IPS DF 4.7 (cell line): ENCODE measurements around the gene DNASE1L2.

Experiments
- DNase-seq: peaks from one replicate; pipeline ENCODE4 v3.0.0-alpha.2; 2013; ENCODE audit warnings: low spot score; ENCODE audit errors: extremely low read depth

DNASE1L2 gene, protein sequence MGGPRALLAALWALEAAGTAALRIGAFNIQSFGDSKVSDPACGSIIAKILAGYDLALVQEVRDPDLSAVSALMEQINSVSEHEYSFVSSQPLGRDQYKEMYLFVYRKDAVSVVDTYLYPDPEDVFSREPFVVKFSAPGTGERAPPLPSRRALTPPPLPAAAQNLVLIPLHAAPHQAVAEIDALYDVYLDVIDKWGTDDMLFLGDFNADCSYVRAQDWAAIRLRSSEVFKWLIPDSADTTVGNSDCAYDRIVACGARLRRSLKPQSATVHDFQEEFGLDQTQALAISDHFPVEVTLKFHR

DNA sequence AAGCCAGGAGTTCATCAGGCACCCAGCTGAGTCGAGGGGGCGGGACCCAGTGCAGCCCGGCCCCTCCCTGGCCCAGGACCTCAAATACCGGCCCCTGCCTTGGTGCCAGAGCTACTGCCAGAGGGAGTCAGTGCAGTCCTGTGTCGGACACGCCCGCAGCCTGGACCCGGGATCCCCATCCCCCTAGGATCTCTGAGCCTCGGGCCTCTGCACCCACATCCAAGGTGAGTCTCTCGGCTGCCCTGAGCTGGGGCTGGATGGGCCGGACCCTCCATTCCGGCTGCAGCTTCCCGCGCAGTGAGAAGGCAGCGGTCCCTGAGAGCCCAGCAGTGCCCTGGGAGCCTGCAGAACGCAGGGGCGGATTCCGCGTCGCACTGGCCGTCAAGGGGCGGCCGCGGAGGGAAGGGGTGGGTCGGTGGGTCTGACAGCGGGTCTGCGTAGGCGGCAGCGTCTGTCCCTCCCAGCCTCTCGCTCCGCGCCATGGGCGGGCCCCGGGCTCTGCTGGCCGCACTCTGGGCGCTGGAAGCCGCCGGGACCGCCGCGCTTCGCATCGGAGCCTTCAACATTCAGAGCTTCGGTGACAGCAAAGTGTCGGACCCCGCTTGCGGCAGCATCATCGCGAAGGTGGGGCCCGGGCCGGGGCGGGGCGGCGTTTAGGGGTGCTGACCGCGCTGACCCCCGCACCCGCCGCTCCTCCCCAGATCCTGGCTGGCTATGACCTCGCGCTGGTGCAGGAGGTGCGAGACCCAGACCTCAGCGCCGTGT, at the start of gene DNASE1L2:
DNASE1L2 (plus strand) TSS at position 108 of the 765 bp plus-strand sequence; CDS start at position 481, 373 bp downstream.
- no peak for DNase-seq

DNA sequence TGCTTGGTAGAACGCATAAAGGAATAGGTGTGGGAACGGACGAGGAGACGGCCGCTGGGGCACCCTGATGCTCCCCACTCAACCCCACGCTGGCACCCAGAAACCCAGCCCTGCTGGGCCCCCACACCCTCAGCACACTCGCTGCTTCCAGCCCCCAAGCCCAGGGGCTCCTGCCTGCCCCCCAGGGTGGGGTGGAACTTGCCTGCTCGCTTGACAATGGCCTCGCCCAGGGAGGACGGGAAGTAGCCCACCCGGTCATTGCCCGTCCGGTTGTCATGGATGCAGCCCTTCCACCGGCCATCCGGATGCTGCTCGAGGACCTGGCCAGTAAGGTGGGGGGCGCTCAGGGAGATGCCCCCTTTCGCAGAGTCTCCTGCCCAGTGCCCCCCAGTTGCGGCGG, 49.7 kb upstream of the DNASE1L2 start:
- no peak for DNase-seq

DNA sequence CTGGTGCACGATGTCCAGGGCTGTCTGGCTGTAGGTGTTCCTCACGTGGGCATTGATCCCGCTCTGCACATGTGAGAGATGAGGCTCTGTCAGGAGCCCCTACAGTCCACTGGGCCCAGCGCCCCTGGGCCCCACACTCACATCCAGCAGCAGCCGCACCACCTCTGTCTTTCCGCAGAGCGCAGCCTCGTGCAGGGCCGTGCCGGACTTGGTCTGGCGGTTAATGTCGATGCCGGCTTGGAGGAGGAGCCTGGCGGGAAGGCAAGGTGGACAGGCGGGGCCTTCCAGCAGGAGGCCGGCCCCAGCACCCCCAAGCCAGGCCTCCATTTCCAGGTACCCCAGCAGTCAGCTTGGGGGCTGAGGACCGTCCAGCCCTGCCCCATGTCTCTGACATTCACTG, 49.0 kb upstream of the DNASE1L2 start:
- DNase-seq, result no peak

- DNase-seq, result no peak
These were observed 47.8 kb upstream of the DNASE1L2 start for GRCh38 chr16:2188395-2188794.

DNA sequence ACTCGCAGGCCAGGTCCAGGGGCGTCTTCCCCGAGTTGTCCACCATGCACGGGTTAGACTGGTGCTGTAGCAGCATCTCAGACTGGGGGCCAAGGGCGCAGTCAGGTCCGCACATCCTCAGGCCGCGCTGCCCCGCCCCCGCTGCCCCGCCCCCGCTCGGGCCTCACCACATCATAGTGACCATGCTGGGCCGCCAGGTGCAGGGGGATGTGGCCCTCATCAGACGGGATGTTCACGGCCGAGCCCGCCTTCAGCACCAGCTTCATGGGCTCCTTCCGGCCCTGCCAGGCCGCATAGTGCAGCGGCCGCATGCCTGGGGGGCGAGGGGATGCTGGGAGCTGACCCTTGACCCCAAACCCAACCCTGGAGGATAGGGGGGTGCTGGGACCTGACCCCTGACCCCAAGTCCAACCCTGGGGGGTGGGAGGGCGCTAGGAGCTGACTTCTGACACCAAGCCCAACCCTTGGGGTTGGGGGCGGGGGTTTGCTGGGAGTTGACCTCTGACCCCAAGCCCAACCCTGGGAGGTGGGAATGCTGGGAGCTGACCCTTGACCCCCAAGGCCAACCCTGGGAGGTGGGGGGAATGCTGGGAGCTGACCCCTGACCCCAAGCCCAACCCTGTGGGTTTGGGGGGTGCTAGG, 46.9 kb upstream of the DNASE1L2 start:
- no peak for DNase-seq

GRCh38 chr16:2190002-2190658, 46.1 kb upstream of the DNASE1L2 start:
- DNase-seq, result no peak

DNA sequence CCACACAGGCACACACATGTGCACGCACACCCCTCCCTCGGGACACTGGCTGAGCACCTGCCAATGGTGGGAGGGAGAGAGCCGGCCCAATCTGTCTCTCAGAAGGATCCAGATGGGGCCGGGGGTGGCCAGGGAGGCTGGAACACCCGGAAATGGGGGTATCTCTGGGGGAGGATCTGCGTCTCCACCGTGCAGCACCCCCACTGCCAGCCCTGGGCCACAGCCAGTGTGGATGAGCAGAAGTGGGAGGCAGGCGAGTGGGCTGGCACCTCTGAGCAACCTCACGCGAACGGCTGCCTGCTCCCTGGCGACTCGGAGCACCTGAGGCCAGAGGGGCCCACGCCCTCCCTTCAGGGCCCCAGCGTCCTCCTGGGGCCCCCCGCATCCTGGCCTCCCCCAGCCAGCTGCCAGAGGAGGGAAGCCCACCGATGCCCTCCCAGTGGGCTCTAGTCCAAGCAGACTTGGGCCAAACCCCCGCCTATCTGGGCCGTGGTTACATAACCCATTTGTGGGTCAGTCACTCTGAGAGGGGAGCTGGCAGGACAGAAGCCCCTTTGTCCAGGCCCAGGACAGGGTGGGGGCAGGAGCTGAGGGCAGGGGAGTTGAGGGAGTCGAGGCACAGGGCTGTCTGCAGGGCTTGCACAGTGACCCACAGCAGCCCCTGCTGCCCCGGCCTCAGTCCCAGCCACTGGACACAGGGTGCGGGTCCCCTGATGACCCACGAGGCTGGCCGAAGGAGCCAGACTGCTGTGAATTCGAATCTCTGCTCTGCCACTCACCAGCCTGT, 45.4 kb upstream of the DNASE1L2 start:
- no peak for DNase-seq

DNA sequence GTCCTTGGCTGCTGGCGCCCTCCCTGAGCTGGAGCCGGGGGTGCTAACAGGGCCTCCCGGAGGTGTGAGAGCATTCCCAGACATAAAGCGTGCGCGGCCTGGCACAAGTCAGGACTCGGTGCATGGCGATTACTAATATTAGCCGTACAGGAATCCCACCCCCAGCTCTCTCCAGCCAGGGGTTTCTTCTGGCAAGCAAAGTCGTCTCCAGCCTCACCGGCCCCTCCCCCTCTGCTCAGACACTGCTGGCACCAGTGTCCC, 44.9 kb upstream of the DNASE1L2 start:
- no peak for DNase-seq

DNA sequence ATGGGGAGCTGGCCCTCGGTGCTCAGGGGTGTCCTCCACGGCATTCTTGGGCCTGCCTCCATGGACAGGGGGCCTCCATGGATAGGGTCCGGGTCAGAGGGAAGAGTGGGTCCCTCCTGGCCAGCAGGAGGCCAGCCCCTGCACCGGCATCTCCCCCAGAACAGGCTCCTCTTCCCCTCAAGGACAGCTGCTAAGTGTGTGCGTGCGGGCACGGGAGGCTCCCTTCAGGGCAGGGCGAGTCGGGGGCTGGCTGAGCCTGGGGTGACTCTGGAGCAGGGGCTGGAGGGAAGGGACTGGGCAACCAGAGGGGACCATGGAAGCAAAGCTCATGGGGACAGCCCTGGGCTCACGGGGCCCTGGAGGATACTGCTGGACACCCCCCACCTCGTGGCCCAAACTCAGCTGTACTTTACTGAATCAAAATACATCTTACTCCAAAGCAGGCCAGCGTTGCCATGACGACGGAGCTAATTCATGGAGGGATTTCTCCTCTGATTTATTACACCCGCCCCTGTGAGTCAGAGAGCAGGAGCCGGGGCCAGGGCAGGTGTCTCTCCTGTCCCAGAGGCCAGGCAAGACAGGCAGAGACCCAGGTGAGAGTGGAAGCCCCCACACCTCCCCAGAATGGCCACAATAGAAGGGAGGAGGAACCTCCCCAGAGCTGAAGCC, 41.9 kb upstream of the DNASE1L2 start:
- DNase-seq, result no peak

DNA sequence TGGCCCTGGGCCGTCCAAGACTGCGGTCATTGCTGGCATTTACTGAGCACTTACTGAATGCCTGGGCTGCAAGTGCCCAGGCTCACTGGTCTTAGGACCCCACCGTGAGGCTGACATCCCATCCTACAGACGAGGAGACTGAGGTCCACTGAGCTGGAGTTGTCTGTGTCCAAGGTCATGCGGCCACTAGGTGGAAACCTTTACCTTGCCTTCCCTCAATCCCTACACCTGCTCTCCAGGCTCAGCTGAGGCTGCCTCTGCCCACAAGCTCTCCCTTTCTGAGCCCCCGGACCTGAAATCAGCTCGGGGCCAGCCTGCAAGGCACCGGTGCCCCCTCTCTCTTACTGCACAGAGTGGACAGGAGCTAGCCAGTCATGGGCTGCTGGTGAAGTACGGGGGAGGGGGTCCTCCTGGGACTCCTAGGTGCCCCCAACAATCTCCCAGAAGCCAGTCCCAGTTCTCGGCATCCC, 41.4 kb upstream of the DNASE1L2 start:
- DNase-seq, result no peak

DNA sequence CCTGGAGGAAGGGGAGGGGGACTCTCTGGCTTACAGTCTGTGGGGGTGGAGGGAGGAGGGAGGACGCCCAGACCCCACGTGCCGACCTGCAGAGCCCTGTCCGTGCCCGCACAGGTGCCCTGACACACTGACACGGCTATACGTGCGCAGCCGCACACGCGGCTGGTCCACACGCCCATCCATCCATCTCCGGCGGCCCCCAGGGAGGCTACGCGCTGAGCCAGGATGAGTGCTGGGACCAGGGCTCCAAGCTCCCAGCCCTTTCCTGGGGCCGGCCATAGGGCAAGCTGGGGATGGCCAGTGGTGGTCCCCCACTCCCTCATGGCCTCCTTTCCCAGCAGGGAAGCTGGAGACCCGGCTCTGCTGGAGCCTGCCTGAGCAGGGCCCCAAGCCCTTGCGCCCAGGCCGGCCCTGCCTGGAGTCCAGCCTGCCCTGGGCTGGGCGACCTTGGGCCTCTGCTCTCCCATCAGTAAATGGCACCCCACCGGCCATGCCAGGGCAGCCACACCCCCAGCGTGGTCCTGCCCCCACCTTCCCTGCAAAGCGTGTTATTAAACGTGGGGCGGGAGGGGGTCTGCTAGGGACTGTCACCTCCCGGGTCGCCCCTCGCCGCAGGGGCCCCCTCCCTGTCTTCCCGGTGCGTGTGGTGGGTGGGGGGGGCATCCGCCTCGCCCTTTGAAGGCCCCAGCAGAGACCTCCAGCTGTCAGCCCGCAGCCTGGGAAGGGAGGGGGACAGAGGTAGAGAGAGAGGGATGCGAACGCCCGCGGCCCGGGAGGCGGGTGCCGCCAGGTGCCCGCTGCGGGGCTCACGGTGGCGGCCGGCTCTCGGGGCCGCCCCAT, 40.7 kb upstream of the DNASE1L2 start:
- DNase-seq, result no peak

- DNase-seq, result no peak
These were observed 39.9 kb upstream of the DNASE1L2 start, which contains the start of gene CASKIN1 for GRCh38 chr16:2196162-2196980. Gene CASKIN1, minus strand, starts transcription at chr16:2196605. Its CDS starts 173 bp downstream, at chr16:2196432.

- no peak for DNase-seq
These were observed 39.2 kb upstream of the DNASE1L2 start for GRCh38 chr16:2196981-2197511.

DNA sequence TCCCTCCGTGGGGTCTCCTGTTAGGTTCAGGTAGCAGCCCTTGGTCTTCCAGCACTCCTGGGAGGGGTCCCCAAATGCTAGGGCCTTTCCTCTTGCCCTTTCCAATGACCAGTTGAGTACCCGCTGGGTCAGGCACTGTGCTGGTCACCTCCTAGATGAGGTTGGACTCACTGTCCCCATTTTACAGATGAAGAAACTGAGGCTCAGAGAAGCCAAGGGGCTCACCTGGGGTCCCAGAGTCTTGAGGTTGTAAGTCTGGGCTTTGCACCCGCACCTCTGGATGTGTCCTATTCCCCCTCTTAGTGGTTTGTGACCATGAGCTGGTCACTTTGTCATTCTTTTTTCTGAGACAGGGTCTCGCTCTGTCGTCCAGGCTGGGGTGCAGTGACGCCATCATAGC, 38.5 kb upstream of the DNASE1L2 start:
- DNase-seq, result no peak

DNA sequence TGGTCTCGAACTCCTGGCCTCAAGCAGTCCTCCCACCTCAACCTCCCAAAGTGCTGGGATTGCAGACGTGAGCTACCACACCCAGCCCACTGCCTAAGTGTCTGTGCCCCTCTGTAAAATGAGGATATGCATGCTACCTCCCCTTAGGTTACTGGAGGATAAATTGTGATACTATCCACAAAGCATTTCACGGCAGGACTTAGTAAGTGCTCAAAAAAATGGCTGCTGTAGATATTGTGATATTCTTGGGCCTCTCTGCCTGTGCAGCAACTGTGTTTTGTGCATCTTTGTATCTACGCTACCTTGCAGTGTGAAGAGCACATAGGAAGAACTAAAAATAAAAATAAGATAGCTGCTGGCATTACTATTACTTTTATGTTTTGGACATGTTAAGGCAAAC, 38.0 kb upstream of the DNASE1L2 start:
- no peak for DNase-seq

GRCh38 chr16:2199095-2199494, 37.1 kb upstream of the DNASE1L2 start:
- no peak for DNase-seq

GRCh38 chr16:2199621-2200139, 36.6 kb upstream of the DNASE1L2 start:
- DNase-seq, result no peak

- no peak for DNase-seq
These were observed 35.9 kb upstream of the DNASE1L2 start for GRCh38 chr16:2200313-2200712.
